ENCODE results near the gene PCSK7. TPM values are rescaled to one million over a fixed set of nuclear protein-coding genes. Genes with fewer than 3 reads are reported as not detected.

PCSK7 gene
- total and polyA plus RNA-seq, 12 donors = 20.5 to 47.0 (median 28.2) TPM

- DNase-seq (peak; percentile 61 to 71), ATAC-seq (peak; percentile 25 to 69 (median 49))
- TF ChIP-seq, protein P1, sequence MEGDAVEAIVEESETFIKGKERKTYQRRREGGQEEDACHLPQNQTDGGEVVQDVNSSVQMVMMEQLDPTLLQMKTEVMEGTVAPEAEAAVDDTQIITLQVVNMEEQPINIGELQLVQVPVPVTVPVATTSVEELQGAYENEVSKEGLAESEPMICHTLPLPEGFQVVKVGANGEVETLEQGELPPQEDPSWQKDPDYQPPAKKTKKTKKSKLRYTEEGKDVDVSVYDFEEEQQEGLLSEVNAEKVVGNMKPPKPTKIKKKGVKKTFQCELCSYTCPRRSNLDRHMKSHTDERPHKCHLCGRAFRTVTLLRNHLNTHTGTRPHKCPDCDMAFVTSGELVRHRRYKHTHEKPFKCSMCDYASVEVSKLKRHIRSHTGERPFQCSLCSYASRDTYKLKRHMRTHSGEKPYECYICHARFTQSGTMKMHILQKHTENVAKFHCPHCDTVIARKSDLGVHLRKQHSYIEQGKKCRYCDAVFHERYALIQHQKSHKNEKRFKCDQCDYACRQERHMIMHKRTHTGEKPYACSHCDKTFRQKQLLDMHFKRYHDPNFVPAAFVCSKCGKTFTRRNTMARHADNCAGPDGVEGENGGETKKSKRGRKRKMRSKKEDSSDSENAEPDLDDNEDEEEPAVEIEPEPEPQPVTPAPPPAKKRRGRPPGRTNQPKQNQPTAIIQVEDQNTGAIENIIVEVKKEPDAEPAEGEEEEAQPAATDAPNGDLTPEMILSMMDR (IDR thresholded peaks at IDR 0.05) = peak in 3 of 9 donors; percentile 13 to 24 (median 17)
- H3K36me3 ChIP-seq = peaks cover 0 to 100% (median 46%) of the 10 kb centered on the region in 9 donors
- H3K9me3 ChIP-seq = no peaks in the 10 kb centered on the region
- intact Hi-C loops (cut with DNase I) = loop anchor here in 9 of 10 donors (2.0 to 10.0 kb wide), 12 partner anchors 40 to 430 kb away; partner anchors contain the start of genes PAFAH1B2 (in 3 of the 9), APOA5 (in 2 of the 9) and SIDT2 (in 2 of the 9)
- H3K27me3 ChIP-seq = no peaks in the 10 kb centered on the region
- peaks cover 32 to 65% (median 50%) of the 10 kb centered on the region in 9 donors for H3K4me1 ChIP-seq
- H3K27ac ChIP-seq = peak overlapping the region; percentile 82 to 97 (median 90)
- H3K4me3 ChIP-seq = no peak overlapping the region
- WGBS, 2 donors = 23 to 44% methylated on average over 7 of the region's 7 CpGs
Measured at GRCh38 chr11:117221775-117222517, 9.9 kb downstream of the PCSK7 start.

DNA sequence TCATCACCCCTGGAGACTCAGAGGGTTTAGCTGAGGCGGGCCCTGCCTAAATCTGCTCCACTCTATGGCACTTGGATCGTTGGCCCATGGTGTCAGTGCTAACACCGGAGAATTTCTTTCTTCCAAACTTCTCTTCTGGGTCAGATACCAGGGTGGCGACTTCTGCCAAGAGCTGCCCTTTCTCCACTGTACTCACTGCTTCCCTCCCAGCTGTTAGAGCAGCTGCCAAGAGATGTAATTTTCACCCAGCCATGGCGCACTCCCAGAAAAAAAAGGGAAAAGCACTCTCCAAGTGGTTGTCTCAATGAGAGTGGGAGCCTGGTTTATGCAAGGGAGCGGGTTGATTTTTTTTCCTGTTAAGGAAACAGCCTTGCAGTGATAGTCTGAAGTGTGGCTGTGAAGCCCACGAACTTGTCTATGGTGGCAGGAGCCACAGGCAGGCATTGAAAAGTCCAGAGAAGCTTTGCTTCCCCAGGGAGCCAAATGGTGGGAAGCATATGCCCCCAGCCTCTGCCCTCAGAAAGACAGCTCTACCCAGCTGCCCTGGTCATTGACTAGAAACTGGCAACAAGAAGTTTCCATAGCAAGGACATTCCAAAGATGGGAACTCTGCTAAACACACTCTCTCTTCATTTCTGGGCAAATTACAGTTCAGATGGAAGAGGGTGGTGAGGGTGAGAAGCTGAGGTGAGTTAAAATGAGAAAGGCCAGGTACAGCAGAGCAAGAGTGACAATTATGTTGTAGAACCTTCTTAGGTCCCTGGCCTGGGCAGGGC is 10.7 kb downstream of the PCSK7 start:
- intact Hi-C loops (cut with DNase I) = loop anchor here in 9 of 10 donors (2.0 to 10.0 kb wide), 12 partner anchors 39 to 429 kb away; partner anchors contain the start of genes PAFAH1B2 (in 3 of the 9), APOA5 (in 2 of the 9) and SIDT2 (in 2 of the 9)
- 31 to 38% methylated on average over 7 of the region's 7 CpGs for WGBS, 2 donors

GRCh38 chr11:117220568-117220967 is 11.3 kb downstream of the PCSK7 start:
- peaks cover 32 to 70% (median 54%) of the 10 kb centered on the region in 9 donors for H3K4me1 ChIP-seq

More for the DNA sequence above, 10.7 kb downstream of the PCSK7 start:
- Histone ChIP-seq H3K36me3 (peaks cover 0 to 100% (median 42%) of the 10 kb centered on the region in 9 donors), H3K9me3 (no peaks in the 10 kb centered on the region), H3K4me1 (peaks cover 32 to 70% (median 54%) of the 10 kb centered on the region in 9 donors), H3K27me3 (no peaks in the 10 kb centered on the region), H3K4me3 (peak overlapping the region in 2 of 10 donors; percentile 8 to 19), H3K27ac (peak overlapping the region; percentile 82 to 97 (median 90))
- DNase-seq (peak; percentile 40 to 61), ATAC-seq (peak; percentile 20 to 84 (median 58))
- TF ChIP-seq, protein P1 (IDR thresholded peaks at IDR 0.05) = no peak

More at GRCh38 chr11:117220568-117220967, 11.3 kb downstream of the PCSK7 start:
- intact Hi-C loops (cut with DNase I) = loop anchor here in 9 of 10 donors (2.0 to 10.0 kb wide), 12 partner anchors 38 to 428 kb away; partner anchors contain the start of genes PAFAH1B2 (in 3 of the 9), APOA5 (in 2 of the 9) and SIDT2 (in 2 of the 9)
- no peaks in the 10 kb centered on the region for H3K9me3 ChIP-seq
- DNase-seq = peak; percentile 75 to 81
- peak; percentile 66 to 86 (median 76) for ATAC-seq
- H3K27me3 ChIP-seq = no peaks in the 10 kb centered on the region
- H3K27ac ChIP-seq = peak overlapping the region; percentile 82 to 97 (median 90)
- WGBS, 2 donors = 14 to 25% methylated on average over 9 of the region's 9 CpGs
- peaks cover 0 to 100% (median 44%) of the 10 kb centered on the region in 9 donors for H3K36me3 ChIP-seq
- TF ChIP-seq, protein P1 (IDR thresholded peaks at IDR 0.05) = no peak
- peak overlapping the region in 2 of 10 donors; percentile 8 to 19 for H3K4me3 ChIP-seq
